Glutamatergic neuron (in vitro differentiated cells): ENCODE data around the gene NHLRC4. TPM values are rescaled to one million over a fixed set of nuclear protein-coding genes. Genes with fewer than 3 reads are reported as not detected.

Experiments used
- DNase-seq: peaks from one replicate; pipeline ENCODE4 v3.0.0; 2022
- H3K27ac Mint-ChIP-seq: one replicate; pipeline ENCODE4 v1.8.0; 2020; ENCODE audit warnings: mild to moderate bottlenecking, mixed read lengths, inconsistent platforms; ENCODE audit not compliant: unreplicated experiment
- H3K27me3 Mint-ChIP-seq: one replicate; pipeline ENCODE4 v1.8.0; 2020; ENCODE audit warnings: mild to moderate bottlenecking, moderate library complexity, mixed read lengths, inconsistent platforms; ENCODE audit not compliant: unreplicated experiment
- H3K36me3 Mint-ChIP-seq: one replicate; pipeline ENCODE4 v1.8.0; 2020; ENCODE audit warnings: mild to moderate bottlenecking, mixed read lengths, inconsistent platforms; ENCODE audit not compliant: unreplicated experiment
- H3K4me1 Mint-ChIP-seq: one replicate; pipeline ENCODE4 v1.8.0; 2020; ENCODE audit warnings: mild to moderate bottlenecking, low read depth, mixed read lengths, inconsistent platforms; ENCODE audit not compliant: unreplicated experiment
- H3K4me3 Mint-ChIP-seq: one replicate; pipeline ENCODE4 v1.8.0; 2020; ENCODE audit warnings: mild to moderate bottlenecking, mixed read lengths, inconsistent platforms; ENCODE audit not compliant: unreplicated experiment
- H3K9me3 Mint-ChIP-seq: one replicate; pipeline ENCODE4 v1.8.0; 2020; ENCODE audit warnings: mild to moderate bottlenecking, moderate library complexity, mixed read lengths, inconsistent platforms; ENCODE audit not compliant: unreplicated experiment
- CTCF ChIP-seq: fragments of 200-600 bp; sonication (generic); IDR thresholded peaks from one replicate; pipeline ENCODE4 v1.5.0; 2021; ENCODE audit not compliant: partially characterized antibody, unreplicated experiment
- total RNA-seq: library from RNA; stranded (reverse); fragmentation: NEBNext Ultra II Directional; extraction: Animal tissue kit (Norgen Biotek cat#: 25700); gene quantifications from one replicate; pipeline ENCODE4 v1.2.1, GENCODE V29; 2021; ENCODE audit not compliant: unreplicated experiment

The NHLRC4 gene
- total RNA-seq, 1 donor from 2014 or later: 3.4 TPM

- peak within 1 kb of the TSS; percentile 93 for H3K4me3 Mint-ChIP-seq
- peak; percentile 40 for TF ChIP-seq CTCF
- DNase-seq: peak; percentile 93
- H3K36me3 Mint-ChIP-seq: no peaks in the 10 kb centered on the region
- peaks cover 16% of the 10 kb centered on the region for H3K4me1 Mint-ChIP-seq
- peak within 1 kb of the TSS; percentile 97 for H3K27ac Mint-ChIP-seq
- peaks cover 23% of the 10 kb centered on the region for H3K9me3 Mint-ChIP-seq
- H3K27me3 Mint-ChIP-seq: peaks cover 16% of the 10 kb centered on the region
Measured at GRCh38 chr16:527015-527903, 39.5 kb upstream of the NHLRC4 start, which contains the start of gene CAPN15. Gene CAPN15, plus strand, starts transcription at chr16:527712. Its CDS starts 19,127 bp downstream, at chr16:546839.

GRCh38 chr16:528111-529011 is 38.4 kb upstream of the NHLRC4 start:
- TF ChIP-seq CTCF: no peak
- Mint-ChIP-seq H3K27ac (peak overlapping the region; percentile 43), H3K27me3 (peaks cover 10% of the 10 kb centered on the region), H3K36me3 (no peaks in the 10 kb centered on the region), H3K9me3 (peaks cover 17% of the 10 kb centered on the region), H3K4me1 (peaks cover 16% of the 10 kb centered on the region), H3K4me3 (peak overlapping the region; percentile 88)
- DNase-seq: peak; percentile 51

- DNase-seq: no peak
- TF ChIP-seq CTCF: no peak
- Mint-ChIP-seq H3K4me1 (peaks cover 16% of the 10 kb centered on the region), H3K9me3 (peaks cover 11% of the 10 kb centered on the region), H3K27ac (peak overlapping the region; percentile 43), H3K4me3 (peak overlapping the region; percentile 88), H3K36me3 (no peaks in the 10 kb centered on the region), H3K27me3 (peaks cover 10% of the 10 kb centered on the region)
Measured at GRCh38 chr16:529012-529575, 37.7 kb upstream of the NHLRC4 start.

- Mint-ChIP-seq H3K4me1 (peaks cover 16% of the 10 kb centered on the region), H3K9me3 (peaks cover 9% of the 10 kb centered on the region), H3K27ac (peak overlapping the region; percentile 59), H3K27me3 (peaks cover 10% of the 10 kb centered on the region), H3K36me3 (no peaks in the 10 kb centered on the region), H3K4me3 (peak overlapping the region; percentile 78)
- no peak for TF ChIP-seq CTCF
- no peak for DNase-seq
Measured at GRCh38 chr16:530111-530817, 36.5 kb upstream of the NHLRC4 start.
